GM12878 (cell line): ENCODE results near the gene SUPT6H. TPM values are rescaled to one million over a fixed set of nuclear protein-coding genes. Genes with fewer than 3 reads are reported as not detected.

Experiments
- BRCA1 ChIP-seq: IDR thresholded peaks from 2 replicates; pipeline ENCODE4 v1.6.1; 2011; ENCODE audit warnings: low read depth, low read length, improper control_type of control experiment
- CBFB ChIP-seq: IDR thresholded peaks from 2 replicates; pipeline ENCODE4 v1.6.1; 2016; ENCODE audit warnings: antibody characterized with exemption, low read depth
- CREM ChIP-seq: IDR thresholded peaks from 2 replicates; pipeline ENCODE4 v1.6.1; 2014; ENCODE audit warnings: antibody characterized with exemption, low read depth
- E2F4 ChIP-seq: IDR thresholded peaks from 2 replicates; pipeline ENCODE4 v1.6.1; 2012; ENCODE audit warnings: low read depth, low read length, improper control_type of control experiment
- FOXK2 ChIP-seq: fragments of 450-650 bp; IDR thresholded peaks from 2 replicates; pipeline ENCODE4 v1.6.1; 2017; ENCODE audit warnings: mild to moderate bottlenecking, moderate library complexity
- HDGF ChIP-seq: fragments of 450-650 bp; IDR thresholded peaks from 2 replicates; pipeline ENCODE4 v1.6.1; 2016; ENCODE audit warnings: antibody characterized with exemption
- IKZF2 ChIP-seq, 2 experiments: fragments of 450-650 bp; IDR thresholded peaks; 2 replicates each; pipeline ENCODE4 v1.6.1; 2017; ENCODE audit warnings: mild to moderate bottlenecking in 2 of 2, moderate library complexity in 2 of 2
- IRF5 ChIP-seq: fragments of 450-650 bp; IDR thresholded peaks from 2 replicates; pipeline ENCODE4 v1.6.1; 2017; ENCODE audit warnings: borderline replicate concordance
- LARP7 ChIP-seq: fragments of 450-650 bp; IDR thresholded peaks from 2 replicates; pipeline ENCODE4 v1.6.1; 2017; ENCODE audit warnings: mild to moderate bottlenecking
- POLR2A ChIP-seq: IDR thresholded peaks from 2 replicates; pipeline ENCODE4 v1.6.1; 2011; ENCODE audit warnings: low read depth, mild to moderate bottlenecking, low read length
- PRDM15 ChIP-seq: fragments of 450-650 bp; formaldehyde crosslinking; IDR thresholded peaks from 2 replicates; pipeline ENCODE4 v1.4.0; 2020; ENCODE audit warnings: mild to moderate bottlenecking, moderate library complexity
- SKIL ChIP-seq: fragments of 450-650 bp; IDR thresholded peaks from 2 replicates; pipeline ENCODE4 v1.6.1; 2017; ENCODE audit warnings: mild to moderate bottlenecking, low read depth, inconsistent platforms; ENCODE audit not compliant: poor library complexity, severe bottlenecking
- SMC3 ChIP-seq: IDR thresholded peaks from 2 replicates; pipeline ENCODE4 v1.6.1; 2011; ENCODE audit warnings: low read length, improper control_type of control experiment, borderline replicate concordance
- TBL1XR1 ChIP-seq: IDR thresholded peaks from 2 replicates; pipeline ENCODE4 v1.6.1; 2012; ENCODE audit warnings: low read depth, low read length, improper control_type of control experiment
- TCF7 ChIP-seq: IDR thresholded peaks from 2 replicates; pipeline ENCODE4 v1.6.1; 2014; ENCODE audit warnings: antibody characterized with exemption, borderline replicate concordance
- YY1 ChIP-seq: IDR thresholded peaks from 2 replicates; pipeline ENCODE4 v1.6.1; 2011; ENCODE audit warnings: low read depth, mild to moderate bottlenecking, low read length
- ZNF207 ChIP-seq: fragments of 450-650 bp; IDR thresholded peaks from 2 replicates; pipeline ENCODE4 v1.6.1; 2014; ENCODE audit warnings: antibody characterized with exemption, mild to moderate bottlenecking, borderline replicate concordance
- ZNF592 ChIP-seq: fragments of 450-650 bp; IDR thresholded peaks from 2 replicates; pipeline ENCODE4 v1.6.1; 2017; ENCODE audit warnings: mild to moderate bottlenecking, moderate library complexity
- polyA plus RNA-seq, 11 experiments: library from polyadenylated mRNA; depleted of rRNA in 4 of 11; unstranded in 6 of 11; stranded (reverse) in 5 of 11; fragments of >200 nt; fragmentation: Nextera tagmentation in 4 of 11; fragmentation: Illumina TruSeq in 1 of 11; extraction: Ambion mirVana in 4 of 11; extraction: Trizol in 1 of 11; gene quantifications; 1 replicate in 1 of 11; 2 replicates in 10 of 11; pipeline versions ENCODE4 v1.2.1 to v1.2.3, GENCODE V29; 2011 to 2016; ENCODE audit warnings: inconsistent platforms in 2 of 11, missing spikeins in 2 of 11, low read depth in 1 of 11
- total RNA-seq, 4 experiments: library from RNA; depleted of rRNA in 3 of 4; stranded (reverse); fragments of >200 nt in 3 of 4; fragmentation: Illumina TruSeq in 1 of 4; extraction: Trizol in 1 of 4; gene quantifications; 2 replicates each; pipeline versions ENCODE4 v1.2.1 to v1.2.3, GENCODE V29; 2013 to 2021

The SUPT6H gene
- total and polyA plus RNA-seq, 10 of the 15 experiments (the other 5 are each of a cell fraction or from before 2014, with no cell fraction given), result 1.7 to 58.8 (median 37.7) TPM

- TF ChIP-seq ZNF592 (no peak), CREM (0 out of 2 replicates have a peak, but pooled peaks have one; percentile 14), HDGF (peak; percentile 51), IRF5 (0 out of 2 replicates have a peak, but pooled peaks have one; percentile 5), SKIL (peak; percentile 61), SMC3 (peak; percentile 95), PRDM15 (CRISPR knock-in tag) (no peak), BRCA1 (no peak), E2F4 (peak; percentile 59; the same call in 1 of the 2 replicates), YY1 (peak; percentile 68), POLR2A (peak; percentile 71), ZNF207 (no peak), CBFB (no peak), IKZF2 (IDR thresholded peaks at IDR 0.05) (peak; percentile 90 to 93), TCF7 (no peak), LARP7 (peak; percentile 76), TBL1XR1 (peak; percentile 84; the same call in 1 of the 2 replicates), FOXK2 (no peak)
Measured at GRCh38 chr17:28726627-28727491, 64.9 kb downstream of the SUPT6H start (continued).
